Liver (tissue), 9 donors: ENCODE measurements around the gene SORD. TPM values are rescaled to one million over a fixed set of nuclear protein-coding genes. Genes with fewer than 3 reads are reported as not detected.

ENCODE experiments used
- DNase-seq: peaks from one replicate; pipeline ENCODE4 v3.0.0-alpha.2; 2017; ENCODE audit warnings: low spot score
- H3K27ac ChIP-seq, 2 donors: one replicate each; pipeline ENCODE4 v1.7.0; 2013; ENCODE audit warnings: inconsistent platforms in 2 of 2, low read length in 2 of 2, control low read depth in 1 of 2, low read depth in 1 of 2, mild to moderate bottlenecking in 1 of 2
- H3K27me3 ChIP-seq, 4 donors: one replicate each; pipeline versions ENCODE4 v1.6.1 to v1.7.0; 2013; ENCODE audit warnings: low read length in 3 of 4, inconsistent platforms in 1 of 4, mild to moderate bottlenecking in 1 of 4, moderate library complexity in 1 of 4; ENCODE audit not compliant: control insufficient read depth in 4 of 4, insufficient read depth in 4 of 4
- H3K36me3 ChIP-seq, 4 donors: one replicate each; pipeline versions ENCODE4 v1.6.1 to v1.7.0; 2013; ENCODE audit warnings: low read length in 3 of 4, mild to moderate bottlenecking in 3 of 4, low read depth in 1 of 4, moderate library complexity in 1 of 4; ENCODE audit not compliant: control insufficient read depth in 4 of 4, insufficient read depth in 3 of 4
- H3K4me1 ChIP-seq, 4 donors: one replicate each; pipeline versions ENCODE4 v1.6.1 to v1.7.0; 2013; ENCODE audit warnings: low read length in 3 of 4, mild to moderate bottlenecking in 3 of 4, moderate library complexity in 1 of 4; ENCODE audit not compliant: control insufficient read depth in 4 of 4, insufficient read depth in 4 of 4
- H3K4me3 ChIP-seq, 3 donors: one replicate each; pipeline versions ENCODE4 v1.6.1 to v1.7.0; 2013; ENCODE audit warnings: low read length in 3 of 3, control low read depth in 1 of 3, low read depth in 1 of 3, mild to moderate bottlenecking in 1 of 3
- H3K9ac ChIP-seq, 2 donors: one replicate each; pipeline ENCODE4 v1.7.0; 2013; ENCODE audit warnings: low read length in 2 of 2, mild to moderate bottlenecking in 2 of 2, moderate library complexity in 2 of 2, control low read depth in 1 of 2, low read depth in 1 of 2
- H3K9me3 ChIP-seq, 4 donors: one replicate each; pipeline versions ENCODE4 v1.6.1 to v1.7.0; 2013; ENCODE audit warnings: low read length in 3 of 4; ENCODE audit not compliant: control insufficient read depth in 4 of 4
- ATF3 ChIP-seq: IDR thresholded peaks from 2 replicates; pipeline ENCODE4 v1.6.1; 2016; ENCODE audit warnings: antibody characterized with exemption
- CTCF ChIP-seq: fragments of 150-350 bp; IDR thresholded peaks from 2 replicates; pipeline ENCODE4 v1.5.1; 2017; ENCODE audit warnings: improper control_type of control experiment, low read depth, low read length; ENCODE audit not compliant: missing input control
- EGR1 ChIP-seq, 2 donors: IDR thresholded peaks; 2 replicates each; pipeline ENCODE4 v1.6.1; 2016 to 2018; ENCODE audit warnings: antibody characterized with exemption in 2 of 2, low read depth in 2 of 2
- FOXA1 ChIP-seq: IDR thresholded peaks from 2 replicates; pipeline ENCODE4 v1.6.1; 2016; ENCODE audit warnings: antibody characterized with exemption
- FOXA2 ChIP-seq: IDR thresholded peaks from 2 replicates; pipeline ENCODE4 v1.6.1; 2016; ENCODE audit warnings: antibody characterized with exemption
- GABPA ChIP-seq, 2 donors: IDR thresholded peaks in 1 of 2; conservative IDR thresholded peaks in 1 of 2; 2 replicates each; pipeline ENCODE4 v1.6.1; 2016; ENCODE audit warnings: antibody characterized with exemption in 2 of 2, mild to moderate bottlenecking in 1 of 2, moderate library complexity in 1 of 2
- HNF4A ChIP-seq, 2 donors: conservative IDR thresholded peaks; 2 replicates each; pipeline ENCODE4 v1.6.1; 2016; ENCODE audit warnings: antibody characterized with exemption in 2 of 2, mild to moderate bottlenecking in 2 of 2
- HNF4G ChIP-seq: IDR thresholded peaks from 2 replicates; pipeline ENCODE4 v1.6.1; 2016; ENCODE audit warnings: antibody characterized with exemption
- JUND ChIP-seq, 2 donors: IDR thresholded peaks; 2 replicates each; pipeline ENCODE4 v1.6.1; 2016; ENCODE audit warnings: antibody characterized with exemption in 2 of 2
- MAX ChIP-seq: IDR thresholded peaks from 2 replicates; pipeline ENCODE4 v1.6.1; 2016; ENCODE audit warnings: antibody characterized with exemption
- NR2F2 ChIP-seq: IDR thresholded peaks from 2 replicates; pipeline ENCODE4 v1.6.1; 2016; ENCODE audit warnings: antibody characterized with exemption
- RAD21 ChIP-seq, 2 donors: IDR thresholded peaks; 2 replicates each; pipeline ENCODE4 v1.6.1; 2016; ENCODE audit warnings: antibody characterized with exemption in 2 of 2, mild to moderate bottlenecking in 2 of 2
- REST ChIP-seq: IDR thresholded peaks from 2 replicates; pipeline ENCODE4 v1.6.1; 2016; ENCODE audit warnings: antibody characterized with exemption, mild to moderate bottlenecking
- RXRA ChIP-seq, 2 donors: IDR thresholded peaks; 2 replicates each; pipeline ENCODE4 v1.6.1; 2017 to 2018; ENCODE audit warnings: antibody characterized with exemption in 2 of 2, mild to moderate bottlenecking in 1 of 2
- SP1 ChIP-seq: IDR thresholded peaks from 2 replicates; pipeline ENCODE4 v1.6.1; 2018; ENCODE audit warnings: antibody characterized with exemption, mild to moderate bottlenecking
- TAF1 ChIP-seq: conservative IDR thresholded peaks from 2 replicates; pipeline ENCODE4 v1.6.1; 2016; ENCODE audit warnings: antibody characterized with exemption, mild to moderate bottlenecking
- YY1 ChIP-seq: IDR thresholded peaks from 2 replicates; pipeline ENCODE4 v1.6.1; 2016; ENCODE audit warnings: antibody characterized with exemption, mild to moderate bottlenecking
- ZBTB33 ChIP-seq: IDR thresholded peaks from 2 replicates; pipeline ENCODE4 v1.6.1; 2016; ENCODE audit warnings: antibody characterized with exemption
- WGBS: extraction: QIAGEN DNeasy Blood & Tissue Kit; methylation state at CpG from one replicate; pipeline ENCODE4 v1.1.7; 2013; 5-methylcytosine and 5-hydroxymethylcytosine counted together
- polyA plus RNA-seq, 2 donors: library from polyadenylated mRNA; stranded (reverse) in 1 of 2; unstranded in 1 of 2; fragments of 200-250 nt in 1 of 2; fragments of >200 nt in 1 of 2; fragmentation: Nextera tagmentation in 1 of 2; extraction: Ambion mirVana in 1 of 2; gene quantifications; one replicate each; pipeline versions ENCODE4 v1.2.1 to v1.2.3, GENCODE V29; 2013 to 2015
- total RNA-seq, 2 donors: library from RNA; depleted of rRNA; stranded (reverse); fragments of >200 nt; gene quantifications; one replicate each; pipeline ENCODE4 v1.2.3, GENCODE V29; 2014
- donor health status: healthy.
- donor health status: healthy.
- donor health status: healthy.
- donor health status: healthy.
- donor health status: healthy.

The SORD gene
- total and polyA plus RNA-seq, 4 donors = 75.5 to 169 (median 167) TPM

GRCh38 chr15:45093013-45093412, 70.0 kb downstream of the SORD start:
- Histone ChIP-seq H3K36me3 (no peaks in the 10 kb centered on the region), H3K27me3 (no peaks in the 10 kb centered on the region), H3K9me3 (no peaks in the 10 kb centered on the region), H3K9ac (no peak overlapping the region), H3K4me1 (no peaks in the 10 kb centered on the region), H3K27ac (no peak overlapping the region), H3K4me3 (no peak overlapping the region)
- DNase-seq = no peak
- TF ChIP-seq RXRA (IDR thresholded peaks at IDR 0.05) (no peak), MAX (no peak), YY1 (no peak), ZBTB33 (no peak), FOXA2 (no peak), HNF4G (no peak), EGR1 (IDR thresholded peaks at IDR 0.05; ENCODE audit: low read depth in 2 of 2) (no peak), ATF3 (no peak), SP1 (no peak), CTCF (no peak), NR2F2 (no peak), GABPA (IDR thresholded peaks at IDR 0.05 in 1 of 2, conservative IDR thresholded peaks at IDR 0.05 in 1 of 2) (no peak), JUND (IDR thresholded peaks at IDR 0.05) (no peak), HNF4A (conservative IDR thresholded peaks at IDR 0.05) (no peak), REST (no peak), FOXA1 (no peak), RAD21 (IDR thresholded peaks at IDR 0.05) (no peak), TAF1 (no peak)
- WGBS = 90% methylated on average over 4 of the region's 4 CpGs
